DOHH2 (cell line): Measurements from ENCODE around the gene DYNC1I2.
"Not testable (repeated sequence)": the region's sequence is repeated elsewhere in the genome, so short reads cannot be mapped to it uniquely, and the experiment has no call there.

Experiments used
- EZH2phosphoT487 ChIP-seq: fragments of 200-600 bp; sonication (generic); IDR thresholded peaks from 2 replicates; pipeline ENCODE4 v1.6.1; 2017; ENCODE audit warnings: borderline replicate concordance, mild to moderate bottlenecking, antibody characterized with exemption, low read length, moderate library complexity, mixed read lengths
- TF ChIP-seq, protein P1 (sequence below): fragments of 200-600 bp; sonication (generic); IDR thresholded peaks from one replicate; pipeline ENCODE4 v1.5.1; 2014; ENCODE audit warnings: antibody characterized with exemption, mild to moderate bottlenecking, low read depth, low read length; ENCODE audit not compliant: poor library complexity, severe bottlenecking

DNA sequence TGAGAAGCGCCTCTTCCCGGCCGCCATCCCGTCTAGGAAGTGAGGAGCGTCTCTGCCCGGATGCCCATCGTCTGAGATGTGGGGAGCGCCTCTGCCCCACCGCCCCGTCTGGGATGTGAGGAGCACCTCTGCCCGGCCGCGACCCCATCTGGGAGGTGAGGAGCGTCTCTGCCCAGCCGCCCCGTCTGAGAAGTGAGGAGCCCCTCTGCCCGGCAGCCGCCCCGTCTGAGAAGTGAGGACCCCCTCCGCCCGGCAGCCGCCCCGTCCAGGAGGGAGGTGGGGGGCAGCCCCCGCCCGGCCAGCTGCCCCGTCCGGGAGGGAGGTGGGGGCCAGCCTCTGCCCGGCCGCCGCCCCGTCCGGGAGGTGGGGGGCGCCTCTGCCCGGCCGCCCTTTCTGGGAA lies 87.3 kb downstream of the DYNC1I2 start:
- TF ChIP-seq, protein P1, sequence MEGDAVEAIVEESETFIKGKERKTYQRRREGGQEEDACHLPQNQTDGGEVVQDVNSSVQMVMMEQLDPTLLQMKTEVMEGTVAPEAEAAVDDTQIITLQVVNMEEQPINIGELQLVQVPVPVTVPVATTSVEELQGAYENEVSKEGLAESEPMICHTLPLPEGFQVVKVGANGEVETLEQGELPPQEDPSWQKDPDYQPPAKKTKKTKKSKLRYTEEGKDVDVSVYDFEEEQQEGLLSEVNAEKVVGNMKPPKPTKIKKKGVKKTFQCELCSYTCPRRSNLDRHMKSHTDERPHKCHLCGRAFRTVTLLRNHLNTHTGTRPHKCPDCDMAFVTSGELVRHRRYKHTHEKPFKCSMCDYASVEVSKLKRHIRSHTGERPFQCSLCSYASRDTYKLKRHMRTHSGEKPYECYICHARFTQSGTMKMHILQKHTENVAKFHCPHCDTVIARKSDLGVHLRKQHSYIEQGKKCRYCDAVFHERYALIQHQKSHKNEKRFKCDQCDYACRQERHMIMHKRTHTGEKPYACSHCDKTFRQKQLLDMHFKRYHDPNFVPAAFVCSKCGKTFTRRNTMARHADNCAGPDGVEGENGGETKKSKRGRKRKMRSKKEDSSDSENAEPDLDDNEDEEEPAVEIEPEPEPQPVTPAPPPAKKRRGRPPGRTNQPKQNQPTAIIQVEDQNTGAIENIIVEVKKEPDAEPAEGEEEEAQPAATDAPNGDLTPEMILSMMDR: not testable (repeated sequence)
- not testable (repeated sequence) for TF ChIP-seq EZH2phosphoT487
